DMS79 (cell line): ENCODE data around the gene ZNF197.
"Not testable (repeated sequence)": the region's sequence is repeated elsewhere in the genome, so short reads cannot be mapped to it uniquely, and the experiment has no call there.

Source experiments
- DNase-seq: peaks from one replicate; lab custom pipeline; 2025; lab: John Stamatoyannopoulos, UW

ZNF197 gene

DNA sequence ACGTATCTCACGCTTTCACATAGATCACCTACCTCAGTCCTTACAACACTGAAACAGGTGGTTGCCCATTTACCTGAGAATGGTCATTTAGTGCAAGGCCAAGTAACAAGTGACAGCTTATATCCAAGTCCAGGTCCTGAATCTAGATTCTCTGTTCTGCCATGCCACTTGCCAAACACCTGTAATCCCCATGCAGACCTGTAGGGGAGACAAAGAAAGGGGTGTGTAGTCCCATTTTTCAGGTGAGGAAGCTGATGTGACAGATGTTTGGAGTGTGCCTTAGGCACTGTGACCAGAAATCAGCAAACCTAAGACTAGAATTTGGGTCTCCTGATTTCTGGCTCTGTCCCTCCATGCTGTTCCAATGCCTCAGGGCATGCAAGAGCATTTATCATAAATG, 36.4 kb downstream of the ZNF197 start:
- no peak for DNase-seq

DNA sequence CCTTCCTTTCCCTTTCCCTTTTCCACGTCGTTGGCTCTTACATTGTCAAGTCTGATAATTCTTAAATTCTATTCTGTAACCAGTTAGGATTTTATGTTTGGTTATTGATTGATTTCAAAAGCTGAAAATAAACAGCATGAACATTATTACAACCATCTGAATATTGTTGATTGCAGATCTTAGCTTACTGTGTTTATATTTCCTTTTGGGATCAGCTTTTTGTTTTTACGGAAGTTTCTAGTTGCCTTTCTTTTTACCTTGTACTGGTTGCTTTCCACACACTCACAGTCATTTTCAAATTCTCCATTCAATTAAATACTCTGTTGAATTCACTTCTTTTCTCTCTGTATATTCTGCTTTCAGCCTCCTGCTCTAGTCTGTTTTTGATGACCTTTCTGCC, 40.3 kb downstream of the ZNF197 start:
- DNase-seq = no peak

DNA sequence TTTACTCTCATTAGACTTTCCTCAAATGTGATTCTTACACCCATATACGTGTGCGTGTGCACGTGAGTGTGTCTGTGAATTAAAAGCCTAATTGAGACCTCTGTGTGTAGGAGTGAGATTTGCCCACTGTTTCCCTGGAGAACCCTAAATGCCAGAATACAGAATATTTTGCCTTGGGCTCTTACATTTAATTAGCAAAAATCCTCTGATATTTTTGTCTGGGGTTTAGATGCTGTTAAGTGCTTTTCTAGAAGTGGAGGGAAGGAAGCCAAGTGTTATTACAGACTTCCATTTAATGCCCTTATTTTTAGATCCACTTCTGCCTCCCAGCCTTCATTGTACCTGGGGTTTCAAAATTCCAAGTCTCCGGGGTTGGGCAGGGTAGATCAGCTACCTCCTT, 41.5 kb downstream of the ZNF197 start:
- DNase-seq = no peak

DNA sequence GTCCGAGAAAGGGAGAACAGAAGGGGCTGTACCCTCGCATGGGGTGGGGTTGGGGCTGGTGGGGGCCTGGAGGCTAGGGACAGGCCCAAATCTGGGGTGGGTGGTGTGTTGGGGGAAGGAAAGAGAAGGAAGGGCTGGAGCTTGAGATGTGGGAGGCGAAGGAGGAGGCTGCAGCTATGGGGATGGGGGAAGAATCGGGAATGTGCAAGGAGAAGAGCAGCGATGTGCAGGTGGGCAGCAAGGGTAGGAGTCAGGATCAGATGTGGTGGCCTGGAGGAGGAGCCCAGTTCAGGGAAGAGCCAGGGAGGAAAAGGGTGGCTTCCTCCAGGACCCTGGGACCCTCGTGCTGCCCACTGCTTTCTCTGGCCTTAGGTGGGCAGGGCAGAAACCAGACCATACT, 44.9 kb downstream of the ZNF197 start:
- DNase-seq = no peak

DNA sequence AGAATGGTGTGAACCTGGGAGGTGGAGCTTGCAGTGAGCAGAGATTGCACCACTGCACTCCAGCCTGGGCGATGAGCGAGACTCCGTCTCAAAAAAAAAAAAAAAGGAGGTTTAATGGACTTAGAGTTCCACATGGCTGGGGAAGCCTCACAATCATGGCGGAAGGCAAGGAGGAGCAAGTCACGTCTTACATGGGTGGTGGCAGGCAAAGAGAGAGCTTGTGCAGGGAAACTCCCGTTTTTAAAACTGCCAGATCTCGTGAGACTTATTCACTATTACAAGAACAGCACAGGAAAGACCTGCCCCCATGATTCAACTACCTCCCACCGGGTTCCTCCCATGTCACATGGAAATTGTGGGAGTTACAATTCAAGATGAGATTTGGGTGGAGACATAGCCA, 48.6 kb downstream of the ZNF197 start:
- not testable (repeated sequence) for DNase-seq

DNA sequence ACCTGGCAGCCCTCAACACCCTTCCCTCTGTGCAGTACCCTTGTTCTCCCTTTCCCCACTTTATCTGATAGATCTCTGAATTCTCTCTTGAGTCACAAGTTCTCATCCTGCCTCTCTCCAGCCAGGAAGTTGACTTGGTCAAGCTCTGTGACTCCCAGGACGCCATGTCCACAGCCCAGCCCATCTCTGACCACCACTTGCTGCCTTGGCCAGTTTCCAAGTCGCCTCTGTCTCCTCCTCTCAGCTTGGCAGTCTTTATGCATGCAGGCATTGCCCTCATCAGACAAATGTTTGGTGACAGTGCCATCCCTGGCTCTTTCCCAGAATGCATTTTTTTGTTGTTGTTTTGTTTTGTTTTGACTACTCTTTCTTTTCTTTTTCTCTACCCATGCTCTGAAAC, 49.4 kb downstream of the ZNF197 start:
- no peak for DNase-seq

DNA sequence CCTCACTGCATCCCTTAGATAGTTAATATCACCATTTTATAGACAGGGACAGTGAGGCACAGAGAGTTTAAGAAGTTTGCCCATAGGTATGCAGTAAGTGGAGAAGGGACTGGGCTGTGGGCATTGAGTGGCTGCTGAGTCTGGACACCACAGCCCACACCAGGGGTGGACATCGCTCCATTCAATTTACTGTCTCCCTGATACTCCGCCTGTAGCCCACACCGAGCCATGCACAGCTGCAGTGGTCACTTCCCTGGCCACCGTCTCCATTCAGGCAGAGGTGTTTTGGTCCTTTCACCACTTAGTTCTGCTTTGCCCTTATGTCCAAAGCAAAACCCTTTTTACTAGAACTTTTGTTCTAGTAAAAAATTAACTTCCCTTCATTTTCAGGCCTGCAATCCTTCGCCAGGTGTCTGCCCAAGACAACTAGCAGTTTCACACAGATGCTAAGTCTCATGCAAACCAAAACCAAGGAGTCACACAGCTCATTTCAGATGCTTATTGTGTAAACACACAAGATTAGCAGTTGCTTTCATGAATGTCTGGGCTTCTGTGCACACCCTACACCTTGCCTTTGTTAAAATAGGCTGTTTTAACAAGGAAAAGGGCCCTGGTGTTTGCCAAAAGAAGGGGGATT, 53.8 kb downstream of the ZNF197 start:
- DNase-seq = no peak

DNA sequence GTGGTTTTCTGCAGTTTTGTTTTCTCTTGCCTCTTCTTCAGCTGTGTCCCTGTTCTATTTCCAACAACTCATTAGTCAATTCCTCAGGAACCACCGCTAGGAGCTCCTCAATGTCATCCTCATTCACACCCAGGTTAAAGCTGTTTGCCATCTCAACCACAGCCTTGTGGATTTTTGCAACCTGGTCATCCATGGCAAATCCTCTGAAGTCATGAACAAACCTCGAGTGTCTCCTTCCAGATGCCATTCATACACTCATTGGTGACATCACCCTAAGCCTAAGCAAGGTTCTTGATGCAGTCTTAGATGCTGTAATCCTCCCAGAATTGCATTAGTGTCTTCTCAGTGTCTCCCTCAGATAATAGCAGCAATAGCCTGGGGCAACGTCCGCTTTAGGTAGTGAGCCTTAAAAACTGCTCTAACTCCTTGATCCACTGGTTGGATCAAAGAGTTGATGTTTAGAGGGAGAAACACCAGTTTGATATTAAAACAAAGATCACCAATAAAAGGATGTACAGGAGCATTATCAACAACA, 56.2 kb downstream of the ZNF197 start:
- no peak for DNase-seq

DNA sequence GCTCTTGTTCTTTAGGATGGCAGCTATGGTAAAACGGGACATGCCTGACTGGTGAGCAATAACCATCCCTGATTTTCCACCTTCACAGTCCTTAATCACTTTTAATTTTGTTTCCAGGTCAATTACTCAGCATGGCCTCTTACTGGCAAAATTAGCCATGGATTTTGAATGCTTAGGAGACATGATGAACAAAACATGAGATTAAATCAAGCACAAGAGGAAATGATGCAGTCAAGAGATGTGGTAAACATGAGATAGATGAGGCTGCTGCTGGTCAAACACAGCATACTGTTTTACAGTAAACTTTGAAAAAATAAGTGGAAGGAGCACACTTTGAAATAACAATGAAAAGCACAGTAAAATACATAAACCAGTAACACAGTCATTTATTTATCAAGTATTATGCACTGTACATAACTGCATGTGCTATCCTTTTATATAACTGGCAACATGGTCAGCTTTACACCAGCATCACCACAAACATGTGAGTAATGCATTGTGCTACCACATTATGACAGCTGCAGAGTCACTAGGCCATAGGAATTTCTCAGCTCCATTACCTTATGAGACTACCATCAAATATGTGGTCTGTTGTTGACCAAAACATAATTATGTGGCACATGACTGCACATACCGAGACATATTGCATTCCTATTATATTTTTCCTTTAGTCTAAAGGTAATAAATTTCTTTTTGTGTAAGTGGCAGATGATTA, 57.5 kb downstream of the ZNF197 start:
- no peak for DNase-seq

DNA sequence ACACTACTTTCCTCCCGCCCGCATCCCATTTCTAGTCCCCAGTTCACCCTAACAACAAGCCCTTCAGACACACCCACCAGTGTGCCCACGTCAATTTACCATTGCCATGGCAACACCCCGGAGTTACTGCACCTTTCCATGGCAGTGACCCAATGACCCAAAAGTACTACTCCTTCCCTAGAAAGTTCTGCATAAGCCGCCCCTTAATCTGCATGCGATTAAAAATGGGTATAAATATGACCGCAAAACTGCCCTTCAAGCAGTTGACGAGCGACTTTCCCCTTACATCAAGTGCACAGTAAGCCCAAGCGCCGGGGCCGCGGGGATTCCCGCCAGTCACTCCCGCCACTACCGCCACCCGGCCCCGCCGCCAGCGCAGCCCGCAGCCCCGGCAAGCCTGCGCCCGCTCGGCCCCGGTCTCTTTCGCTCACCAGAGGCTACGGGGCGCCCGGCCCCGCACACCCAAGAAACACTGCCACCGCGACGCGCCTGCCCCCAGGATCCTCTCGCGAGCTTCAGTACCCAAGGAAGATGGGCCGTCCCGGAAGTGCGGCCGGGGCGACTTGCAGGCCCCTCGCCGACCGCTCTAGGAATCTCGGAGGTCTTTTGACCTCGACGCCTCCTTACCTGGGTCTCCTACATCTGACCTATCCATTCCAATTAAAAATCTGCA, 60.4 kb downstream of the ZNF197 start:
- peak; percentile 43 for DNase-seq

DNA sequence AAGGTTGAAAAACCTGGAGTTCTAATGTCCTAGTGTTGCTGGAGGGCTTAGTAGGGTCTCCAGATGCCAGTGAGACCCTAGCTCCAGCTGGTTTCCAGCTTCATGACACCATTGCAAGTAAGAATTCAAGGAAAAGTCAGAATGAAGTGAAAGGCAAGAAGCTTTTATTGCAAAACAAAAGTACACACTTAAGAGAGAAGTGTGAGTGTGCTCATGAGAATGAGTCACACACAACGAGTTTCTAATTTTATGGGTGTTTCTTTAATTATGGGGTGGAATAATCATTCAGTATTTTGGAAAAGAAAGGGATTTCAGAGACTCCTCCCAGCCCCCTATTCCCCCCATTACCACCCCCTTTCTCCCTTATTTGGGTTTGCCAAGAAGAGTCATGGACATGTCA, 63.1 kb downstream of the ZNF197 start:
- DNase-seq = no peak
